Activated CD8-positive, alpha-beta T cell treated with anti-CD3 and anti-CD28 coated beads for 36 hours (primary cell): ENCODE measurements around the gene TMEM207. TPM values are rescaled to one million over a fixed set of nuclear protein-coding genes. Genes with fewer than 3 reads are reported as not detected.

Experiments
- total RNA-seq, 2 experiments: library from RNA; stranded (reverse); gene quantifications; one replicate each; pipeline ENCODE4 v1.2.3, GENCODE V29; 2021

TMEM207 gene
- total RNA-seq, 2 experiments from 2014 or later: not detected

Other genes starting within 250 kb of the TMEM207 start
- under 1 TPM; 0.58 to 0.77 TPM for gene CLDN1, start 127.5 kb downstream of the TMEM207 start, total RNA-seq
- gene CLDN16, start 61.7 kb downstream of the TMEM207 start, total RNA-seq: not detected
- gene IL1RAP, start 64.2 kb upstream of the TMEM207 start, total RNA-seq: 10 to 100 TPM; 18.8 to 20.2 TPM